PC-3 (cell line): ENCODE results near the gene IL11RA. TPM values are rescaled to one million over a fixed set of nuclear protein-coding genes. Genes with fewer than 3 reads are reported as not detected.

Experiments
- ATAC-seq: fragments of 200-7000 bp; cut with Tn5 transposase; 2 replicates; pipeline ENCODE4 v1.9.1; 2020; ENCODE audit warnings: mild to moderate bottlenecking, moderate library complexity
- BruUV-seq: library from RNA; stranded (reverse); fragments of 400-500 nt; replicated peaks from 2 replicates; lab custom pipeline; 2021; lab: Mats Ljungman, UMichigan
- CTCF ChIA-PET: fragments of 300-600 bp; sonication (Branson Sonifier 250); formaldehyde crosslinking; loops from one replicate; lab custom pipeline; 2022; ENCODE audit warnings: antibody characterized with exemption; lab: Charles Lee
- POLR2A ChIA-PET: fragments of 300-600 bp; sonication (Branson Sonifier 250); formaldehyde crosslinking; loops from one replicate; lab custom pipeline; 2022; ENCODE audit warnings: antibody characterized with exemption; ENCODE audit not compliant: unreplicated experiment; lab: Charles Lee
- DNase-seq: peaks from one replicate; pipeline ENCODE4 v3.0.0-alpha.2; 2015
- H2AFZ ChIP-seq: fragments of 300-600 bp; sonication (generic); 2 replicates; pipeline ENCODE4 v1.6.0; 2016; ENCODE audit warnings: antibody characterized with exemption, low read length
- H3F3A ChIP-seq: fragments of 300-600 bp; sonication (generic); one replicate; pipeline ENCODE4 v1.6.0; 2017; ENCODE audit warnings: antibody characterized with exemption, low read length, control low read depth, mild to moderate bottlenecking; ENCODE audit not compliant: unreplicated experiment
- H3K27ac ChIP-seq: fragments of 300-600 bp; sonication (generic); 2 replicates; pipeline ENCODE4 v1.5.1; 2016; ENCODE audit warnings: mild to moderate bottlenecking, low read length
- H3K27me3 ChIP-seq: fragments of 300-600 bp; sonication (generic); 2 replicates; pipeline ENCODE4 v1.6.1; 2016; ENCODE audit warnings: low read length, mixed read lengths
- H3K36me3 ChIP-seq: fragments of 300-600 bp; sonication (generic); 2 replicates; pipeline ENCODE4 v1.6.1; 2016; ENCODE audit warnings: low read depth, mixed run types, low read length, mixed read lengths
- H3K4me1 ChIP-seq: fragments of 300-600 bp; sonication (generic); 2 replicates; pipeline ENCODE4 v1.5.1; 2016; ENCODE audit warnings: low read length; ENCODE audit not compliant: insufficient read depth
- H3K4me2 ChIP-seq: fragments of 300-600 bp; sonication (generic); 2 replicates; pipeline ENCODE4 v1.6.0; 2016; ENCODE audit warnings: low read length
- H3K4me3 ChIP-seq: fragments of 300-600 bp; sonication (generic); 2 replicates; pipeline ENCODE4 v1.5.1; 2016; ENCODE audit warnings: mild to moderate bottlenecking, low read length, mixed read lengths
- H3K79me2 ChIP-seq: fragments of 300-600 bp; sonication (generic); 2 replicates; pipeline ENCODE4 v1.6.1; 2017; ENCODE audit warnings: low read length, mixed read lengths
- H3K9ac ChIP-seq: fragments of 300-600 bp; sonication (generic); 2 replicates; pipeline ENCODE4 v1.6.0; 2016; ENCODE audit warnings: mild to moderate bottlenecking, low read length
- H3K9me2 ChIP-seq: fragments of 300-600 bp; sonication (generic); replicated peaks from 2 replicates; pipeline ENCODE4 v1.6.1; 2016; ENCODE audit warnings: mixed run types, low read length, mixed read lengths
- H3K9me3 ChIP-seq: fragments of 300-600 bp; sonication (generic); 2 replicates; pipeline ENCODE4 v1.6.1; 2016; ENCODE audit warnings: low read length, mixed read lengths
- H4K20me1 ChIP-seq: fragments of 300-600 bp; sonication (generic); 2 replicates; pipeline ENCODE4 v1.6.1; 2016; ENCODE audit warnings: low read length, mixed read lengths
- EZH2 ChIP-seq: fragments of 300-600 bp; sonication (generic); IDR thresholded peaks from one replicate; pipeline ENCODE4 v1.6.1; 2017; ENCODE audit warnings: antibody characterized with exemption, mild to moderate bottlenecking, low read length; ENCODE audit not compliant: unreplicated experiment
- EZH2phosphoT487 ChIP-seq: fragments of 300-600 bp; sonication (generic); IDR thresholded peaks from 2 replicates; pipeline ENCODE4 v1.6.1; 2018; ENCODE audit warnings: mild to moderate bottlenecking, antibody characterized with exemption, low read length, borderline replicate concordance
- intact Hi-C: fragments of 100-400 bp; cut with micrococcal nuclease; formaldehyde crosslinking; loops from 2 replicates; pipeline ENCODE4 v1.9.0; 2023
- total RNA-seq: library from RNA; depleted of rRNA; stranded (reverse); fragments of >200 nt; gene quantifications from 2 replicates; pipeline ENCODE4 v1.2.3, GENCODE V29; 2014
- TF ChIP-seq, protein P1 (sequence below): fragments of 300-600 bp; sonication (generic); conservative IDR thresholded peaks from 2 replicates; pipeline ENCODE4 v1.5.1; 2017; ENCODE audit warnings: antibody characterized with exemption, low read depth, mild to moderate bottlenecking, low read length

IL11RA gene
- total RNA-seq, 1 experiment from 2014 or later, result 8.3 TPM

DNA sequence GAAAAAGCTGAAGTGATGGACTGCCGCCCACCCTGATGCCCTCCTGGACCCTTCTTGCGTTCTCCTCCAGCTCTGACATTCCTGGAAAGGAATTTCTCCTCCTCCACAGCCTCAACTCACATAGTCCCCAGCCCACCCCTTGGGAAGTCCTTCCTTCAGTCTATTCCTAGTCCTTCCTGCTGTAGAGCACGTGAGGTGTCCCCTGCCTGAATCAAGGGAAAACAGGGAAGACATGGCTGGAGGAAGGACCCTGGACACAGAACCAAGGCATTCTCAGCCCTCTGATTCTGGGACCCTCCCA, 26.8 kb upstream of the IL11RA start:
- H3K36me3 ChIP-seq, result no peaks in the 10 kb centered on the region
- H3K27ac ChIP-seq, result no peak overlapping the region
- H3K27me3 ChIP-seq, result peaks cover 14% of the 10 kb centered on the region
- no peak overlapping the region for H3K4me2 ChIP-seq
- BruUV-seq, result no TSS peak
- DNase-seq (no peak), ATAC-seq (no peak)
- intact Hi-C loops, result no loop called here
- no peaks in the 10 kb centered on the region; the same call in 1 of the 2 replicates for H3K4me1 ChIP-seq
- H2AFZ ChIP-seq, result no peak overlapping the region
- H3K9me2 ChIP-seq, result no peaks in the 10 kb centered on the region
- no peaks in the 10 kb centered on the region for H3K9me3 ChIP-seq
- ChIA-PET POLR2A (interaction anchor here (0.8 kb wide), 1 partner anchor 411 kb away, joined by 7 read pairs; no protein-coding TSS in a partner anchor), CTCF (no interaction called here)
- no peaks in the 10 kb centered on the region for H4K20me1 ChIP-seq
- H3K79me2 ChIP-seq, result no peaks in the 10 kb centered on the region
- no peak overlapping the region for H3K9ac ChIP-seq
- TF ChIP-seq, protein P1, sequence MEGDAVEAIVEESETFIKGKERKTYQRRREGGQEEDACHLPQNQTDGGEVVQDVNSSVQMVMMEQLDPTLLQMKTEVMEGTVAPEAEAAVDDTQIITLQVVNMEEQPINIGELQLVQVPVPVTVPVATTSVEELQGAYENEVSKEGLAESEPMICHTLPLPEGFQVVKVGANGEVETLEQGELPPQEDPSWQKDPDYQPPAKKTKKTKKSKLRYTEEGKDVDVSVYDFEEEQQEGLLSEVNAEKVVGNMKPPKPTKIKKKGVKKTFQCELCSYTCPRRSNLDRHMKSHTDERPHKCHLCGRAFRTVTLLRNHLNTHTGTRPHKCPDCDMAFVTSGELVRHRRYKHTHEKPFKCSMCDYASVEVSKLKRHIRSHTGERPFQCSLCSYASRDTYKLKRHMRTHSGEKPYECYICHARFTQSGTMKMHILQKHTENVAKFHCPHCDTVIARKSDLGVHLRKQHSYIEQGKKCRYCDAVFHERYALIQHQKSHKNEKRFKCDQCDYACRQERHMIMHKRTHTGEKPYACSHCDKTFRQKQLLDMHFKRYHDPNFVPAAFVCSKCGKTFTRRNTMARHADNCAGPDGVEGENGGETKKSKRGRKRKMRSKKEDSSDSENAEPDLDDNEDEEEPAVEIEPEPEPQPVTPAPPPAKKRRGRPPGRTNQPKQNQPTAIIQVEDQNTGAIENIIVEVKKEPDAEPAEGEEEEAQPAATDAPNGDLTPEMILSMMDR, result no peak
- TF ChIP-seq EZH2phosphoT487 (no peak), EZH2 (no peak)
- no peaks in the 10 kb centered on the region for H3F3A ChIP-seq
- H3K4me3 ChIP-seq, result no peak overlapping the region

DNA sequence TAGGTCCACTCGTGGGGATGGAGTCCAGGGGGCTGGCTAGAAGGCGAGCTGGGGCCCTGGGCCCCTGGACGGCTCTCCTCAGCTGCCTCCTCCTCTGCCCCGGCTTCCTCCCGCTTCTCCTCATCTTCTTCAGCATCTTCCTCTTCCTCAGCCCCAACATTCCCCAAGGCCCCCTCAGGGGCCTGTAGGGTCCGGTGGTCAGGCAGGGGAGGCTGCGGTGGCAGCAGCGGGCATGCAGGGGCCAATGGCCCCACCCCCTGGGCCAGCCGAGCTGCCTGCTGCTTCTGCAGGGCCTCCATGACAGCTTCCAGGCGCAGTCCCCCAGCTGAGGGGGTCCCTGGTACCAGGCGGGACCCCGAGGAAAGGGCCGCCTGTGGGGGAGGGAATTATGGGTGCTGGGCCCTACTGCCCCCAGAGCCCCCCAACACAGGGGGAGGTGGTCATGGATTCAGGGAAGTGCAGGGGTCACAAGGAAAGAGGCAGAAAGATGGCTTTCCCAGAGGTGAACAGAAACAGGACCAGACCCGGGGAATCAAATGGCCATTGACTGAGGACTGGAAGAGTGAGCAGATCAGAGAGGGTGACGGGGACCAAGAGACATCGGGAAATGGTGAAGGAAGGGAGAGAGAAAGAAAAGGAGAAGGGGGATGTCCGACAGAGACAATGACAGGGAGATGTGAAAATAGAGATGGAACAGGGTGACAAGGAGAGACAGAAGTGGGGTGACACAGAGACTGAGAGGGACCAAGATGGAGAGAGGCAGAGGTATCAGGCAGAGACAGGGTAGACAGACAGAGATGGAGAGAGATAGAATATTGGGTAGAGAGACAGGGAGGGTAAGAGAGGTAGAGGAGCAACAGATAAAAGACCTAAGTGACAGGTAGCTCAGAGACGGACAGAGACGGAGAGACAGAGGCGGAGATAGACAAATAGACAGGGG, 24.0 kb upstream of the IL11RA start:
- Histone ChIP-seq H3K9ac (no peak overlapping the region), H4K20me1 (no peaks in the 10 kb centered on the region), H2AFZ (peak overlapping the region; percentile 61), H3K4me2 (peak overlapping the region; percentile 81), H3K36me3 (no peaks in the 10 kb centered on the region), H3K4me3 (peak overlapping the region; percentile 56), H3K27ac (no peak overlapping the region), H3K27me3 (peaks cover 14% of the 10 kb centered on the region), H3K4me1 (no peaks in the 10 kb centered on the region; the same call in 1 of the 2 replicates), H3K9me3 (no peaks in the 10 kb centered on the region), H3F3A (no peaks in the 10 kb centered on the region), H3K9me2 (no peaks in the 10 kb centered on the region), H3K79me2 (no peaks in the 10 kb centered on the region)
- CTCF ChIA-PET, result no interaction called here
- DNase-seq (no peak), ATAC-seq (no peak)
- POLR2A ChIA-PET, result interaction anchor here (0.7 kb wide), 1 partner anchor 10 kb away, joined by 5 read pairs; no protein-coding TSS in a partner anchor
- BruUV-seq, result no TSS peak
- intact Hi-C loops, result no loop called here
- TF ChIP-seq, protein P1, result no peak
- TF ChIP-seq EZH2 (no peak), EZH2phosphoT487 (no peak)
